ENCODE measurements around the gene RIBC2. TPM values are rescaled to one million over a fixed set of nuclear protein-coding genes. Genes with fewer than 3 reads are reported as not detected.
A peak's percentile ranks its signal among the peaks of the same experiment; 100 is the strongest.

RIBC2 gene
- total RNA-seq, 4 donors from 2014 or later = not detected

DNA sequence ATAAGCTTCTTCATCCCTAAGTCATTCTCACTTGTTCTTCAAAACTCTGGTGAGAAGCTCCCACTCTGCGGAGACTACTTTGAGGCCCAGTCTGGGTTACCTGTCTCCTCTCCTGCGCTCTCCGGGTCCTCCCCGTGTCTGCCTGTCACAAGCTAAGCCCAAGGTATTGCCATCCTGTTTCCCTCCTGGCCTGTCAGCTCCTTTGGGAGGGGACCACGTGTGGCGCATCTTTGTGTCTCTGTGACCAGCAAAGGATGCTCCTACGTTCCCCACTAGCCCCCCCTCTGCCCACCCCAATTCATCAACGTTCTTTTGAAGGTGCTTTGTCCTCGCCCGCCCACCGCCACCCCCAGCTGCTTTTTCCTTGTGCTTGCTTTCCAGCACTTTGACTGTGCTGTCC lies 57.4 kb downstream of the RIBC2 start:
- Histone ChIP-seq H3K27me3 (no peaks in the 10 kb centered on the region), H3K4me3 (no peak overlapping the region), H3K9me3 (peaks cover 0 to 6% (median 0%) of the 10 kb centered on the region in 4 donors), H3K36me3 (no peaks in the 10 kb centered on the region), H3K4me1 (peaks cover 0 to 22% (median 8%) of the 10 kb centered on the region in 4 donors), H3K27ac (replicated peaks in 1 of 4) (peak overlapping the region in 1 of 4 donors; percentile 40)
- TF ChIP-seq POLR2A (IDR thresholded peaks at IDR 0.05; ENCODE audit: low read depth) = no peak
- TF ChIP-seq, protein P1, sequence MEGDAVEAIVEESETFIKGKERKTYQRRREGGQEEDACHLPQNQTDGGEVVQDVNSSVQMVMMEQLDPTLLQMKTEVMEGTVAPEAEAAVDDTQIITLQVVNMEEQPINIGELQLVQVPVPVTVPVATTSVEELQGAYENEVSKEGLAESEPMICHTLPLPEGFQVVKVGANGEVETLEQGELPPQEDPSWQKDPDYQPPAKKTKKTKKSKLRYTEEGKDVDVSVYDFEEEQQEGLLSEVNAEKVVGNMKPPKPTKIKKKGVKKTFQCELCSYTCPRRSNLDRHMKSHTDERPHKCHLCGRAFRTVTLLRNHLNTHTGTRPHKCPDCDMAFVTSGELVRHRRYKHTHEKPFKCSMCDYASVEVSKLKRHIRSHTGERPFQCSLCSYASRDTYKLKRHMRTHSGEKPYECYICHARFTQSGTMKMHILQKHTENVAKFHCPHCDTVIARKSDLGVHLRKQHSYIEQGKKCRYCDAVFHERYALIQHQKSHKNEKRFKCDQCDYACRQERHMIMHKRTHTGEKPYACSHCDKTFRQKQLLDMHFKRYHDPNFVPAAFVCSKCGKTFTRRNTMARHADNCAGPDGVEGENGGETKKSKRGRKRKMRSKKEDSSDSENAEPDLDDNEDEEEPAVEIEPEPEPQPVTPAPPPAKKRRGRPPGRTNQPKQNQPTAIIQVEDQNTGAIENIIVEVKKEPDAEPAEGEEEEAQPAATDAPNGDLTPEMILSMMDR (IDR thresholded peaks at IDR 0.05) = no peak
- TF ChIP-seq EP300 (IDR thresholded peaks at IDR 0.05) = no peak
- no peak for TF ChIP-seq POLR2AphosphoS5 (IDR thresholded peaks at IDR 0.05)
- 93% methylated on average over 11 of the region's 11 CpGs for WGBS
- intact Hi-C loops (cut with DNase I) = no loop called here
- DNase-seq (ENCODE audit: extremely low spot score) = no peak

DNA sequence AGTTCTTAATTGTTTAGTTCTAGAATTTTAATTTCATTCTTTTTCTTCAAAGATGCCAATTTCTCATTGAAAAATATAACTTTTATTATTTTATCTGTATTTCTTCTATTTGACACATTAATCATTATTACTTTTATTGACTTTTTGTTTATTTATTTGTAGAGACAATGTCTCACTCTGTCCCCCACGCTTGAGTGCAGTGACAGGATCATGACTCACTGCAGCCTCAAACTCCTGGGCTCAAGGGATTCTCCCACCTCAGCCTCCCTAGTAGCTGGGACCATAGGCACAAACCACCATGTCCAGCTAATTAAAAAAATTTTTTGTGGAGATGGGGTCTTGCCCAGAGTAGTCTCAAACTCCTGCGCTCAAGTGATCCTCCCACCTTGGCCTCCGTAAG lies 58.9 kb downstream of the RIBC2 start:
- no peak overlapping the region for H3K27ac ChIP-seq (replicated peaks in 1 of 4)
- peaks cover 0 to 3% (median 0%) of the 10 kb centered on the region in 4 donors for H3K27me3 ChIP-seq
- H3K4me3 ChIP-seq = no peak overlapping the region
- peaks cover 0 to 25% (median 13%) of the 10 kb centered on the region in 4 donors for H3K4me1 ChIP-seq
- no peak for DNase-seq (ENCODE audit: extremely low spot score)
- WGBS = 99% methylated on average over 3 of the region's 3 CpGs
- TF ChIP-seq, protein P1 (IDR thresholded peaks at IDR 0.05) = no peak
- TF ChIP-seq POLR2A (IDR thresholded peaks at IDR 0.05; ENCODE audit: low read depth) = no peak
- H3K9me3 ChIP-seq = no peaks in the 10 kb centered on the region
- intact Hi-C loops (cut with DNase I) = no loop called here
- no peaks in the 10 kb centered on the region for H3K36me3 ChIP-seq

DNA sequence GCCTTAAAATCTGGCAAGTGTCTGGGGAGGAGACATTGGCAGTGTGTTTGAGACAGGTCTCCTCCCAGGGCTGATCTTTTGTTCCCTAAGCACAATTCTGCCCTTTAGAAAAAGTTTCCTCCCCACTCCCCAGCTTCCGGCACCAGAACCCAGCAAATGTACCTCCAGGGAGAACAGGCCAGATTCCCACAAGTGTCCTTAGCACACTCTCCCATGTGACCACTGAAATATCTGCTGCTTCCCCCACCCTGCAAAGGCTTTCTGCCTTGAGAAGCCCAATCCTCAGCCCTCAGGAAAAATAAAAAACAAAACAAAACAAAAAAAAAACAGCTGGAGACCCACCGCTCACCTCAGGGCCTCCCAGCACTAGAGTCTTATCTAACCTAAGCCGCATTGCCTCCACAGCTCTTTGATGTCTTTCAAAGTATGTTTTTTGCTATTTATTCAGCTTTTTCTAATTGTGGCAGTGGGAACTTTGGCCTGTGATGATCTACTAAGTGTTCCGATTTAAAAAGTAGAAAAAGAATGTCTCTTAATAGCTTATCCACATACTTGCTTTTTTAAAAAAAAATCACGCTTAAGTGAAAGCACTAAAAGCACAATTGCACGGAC lies 60.2 kb downstream of the RIBC2 start:
- 78% methylated on average over 6 of the region's 6 CpGs for WGBS
- intact Hi-C loops (cut with DNase I) = no loop called here
- Histone ChIP-seq H3K27ac (replicated peaks in 1 of 4) (peak overlapping the region in 1 of 4 donors; percentile 10), H3K4me3 (no peak overlapping the region), H3K36me3 (no peaks in the 10 kb centered on the region), H3K4me1 (peaks cover 0 to 30% (median 13%) of the 10 kb centered on the region in 4 donors), H3K27me3 (peaks cover 0 to 4% (median 0%) of the 10 kb centered on the region in 4 donors), H3K9me3 (no peaks in the 10 kb centered on the region)
- TF ChIP-seq POLR2A (IDR thresholded peaks at IDR 0.05; ENCODE audit: low read depth) (no peak), POLR2AphosphoS5 (IDR thresholded peaks at IDR 0.05) (no peak)
- TF ChIP-seq, protein P1 (IDR thresholded peaks at IDR 0.05) = no peak
- no peak for DNase-seq (ENCODE audit: extremely low spot score)

DNA sequence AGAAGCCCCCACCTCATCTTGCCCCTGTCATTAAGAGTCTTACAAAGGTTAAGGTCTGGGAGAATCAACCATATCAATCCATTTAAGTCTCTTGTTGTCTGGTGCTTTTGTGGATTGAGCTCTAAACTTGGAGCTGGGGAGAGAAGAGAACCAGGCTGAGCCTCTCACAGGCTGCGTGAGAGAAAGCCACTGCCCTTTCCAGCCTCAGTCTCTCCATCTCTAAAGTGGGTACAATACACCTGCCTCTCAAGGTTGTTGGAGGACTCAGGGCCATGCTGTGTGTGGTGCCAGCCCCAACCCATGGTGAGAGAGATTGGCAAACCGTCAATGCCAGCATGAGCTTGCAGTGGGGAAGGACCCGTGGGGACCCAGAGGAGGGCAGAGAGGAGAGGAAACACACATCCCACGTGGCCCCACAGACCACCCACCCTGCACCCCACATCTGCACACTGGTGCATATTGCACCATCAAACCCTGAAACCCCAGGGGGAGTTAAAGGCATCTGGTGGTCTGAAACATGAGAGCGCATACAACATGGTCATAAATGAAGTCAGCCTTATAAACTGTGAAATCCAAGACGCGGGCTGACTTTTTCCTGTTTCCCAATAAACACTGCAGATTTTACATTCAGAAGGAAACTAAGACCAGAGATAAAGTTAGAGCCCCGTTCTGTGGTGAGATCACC lies 61.7 kb downstream of the RIBC2 start:
- H3K4me1 ChIP-seq = peaks cover 0 to 23% (median 11%) of the 10 kb centered on the region in 4 donors
- WGBS = 83% methylated on average over 8 of the region's 8 CpGs
- H3K27me3 ChIP-seq = peaks cover 0 to 4% (median 0%) of the 10 kb centered on the region in 4 donors
- no peaks in the 10 kb centered on the region for H3K36me3 ChIP-seq
- H3K27ac ChIP-seq (replicated peaks in 1 of 4) = no peak overlapping the region
- TF ChIP-seq POLR2AphosphoS5 (IDR thresholded peaks at IDR 0.05) (no peak), POLR2A (IDR thresholded peaks at IDR 0.05; ENCODE audit: low read depth) (no peak), EP300 (IDR thresholded peaks at IDR 0.05) (no peak)
- TF ChIP-seq, protein P1 (IDR thresholded peaks at IDR 0.05) = no peak
- no peak overlapping the region for H3K4me3 ChIP-seq
- DNase-seq (ENCODE audit: extremely low spot score) = no peak
- intact Hi-C loops (cut with DNase I) = no loop called here
- no peaks in the 10 kb centered on the region for H3K9me3 ChIP-seq
